GM18951 (cell line): Measurements from ENCODE around the gene HSBP1L1.

ENCODE experiments used
- POLR2A ChIP-seq: IDR thresholded peaks from 4 replicates; pipeline ENCODE4 v1.6.1; 2011; ENCODE audit warnings: mild to moderate bottlenecking; ENCODE audit not compliant: insufficient read length, insufficient read depth; ENCODE audit errors: extremely low read depth
- in situ Hi-C: fragments of 300-500 bp; cut with MboI; formaldehyde crosslinking; loops from one replicate; pipeline ENCODE4 v1.12.0; 2022; ENCODE audit warnings: low sequenced_read_pairs, mixed read lengths, inconsistent platforms; ENCODE audit not compliant: unreplicated experiment

The HSBP1L1 gene

GRCh38 chr18:79923896-79924585, 40.4 kb upstream of the HSBP1L1 start:
- no peak for TF ChIP-seq POLR2A
- in situ Hi-C loops: no loop called here

- in situ Hi-C loops: no loop called here
- no peak for TF ChIP-seq POLR2A
Measured at GRCh38 chr18:79924814-79925731, 39.4 kb upstream of the HSBP1L1 start.

GRCh38 chr18:79926306-79926705, 38.1 kb upstream of the HSBP1L1 start:
- TF ChIP-seq POLR2A: no peak
- in situ Hi-C loops: no loop called here

GRCh38 chr18:79926715-79927606, 37.5 kb upstream of the HSBP1L1 start:
- TF ChIP-seq POLR2A: no peak
- in situ Hi-C loops: no loop called here

GRCh38 chr18:79927607-79928562, 36.6 kb upstream of the HSBP1L1 start:
- in situ Hi-C loops: no loop called here
- no peak for TF ChIP-seq POLR2A

GRCh38 chr18:79928563-79928960, 35.9 kb upstream of the HSBP1L1 start:
- TF ChIP-seq POLR2A: no peak
- in situ Hi-C loops: no loop called here

- TF ChIP-seq POLR2A: no peak
- in situ Hi-C loops: no loop called here
Measured at GRCh38 chr18:79930020-79930642, 34.3 kb upstream of the HSBP1L1 start.

- in situ Hi-C loops: no loop called here
- no peak for TF ChIP-seq POLR2A
Measured at GRCh38 chr18:79931475-79931874, 33.0 kb upstream of the HSBP1L1 start.

GRCh38 chr18:79932907-79933306, 31.5 kb upstream of the HSBP1L1 start:
- TF ChIP-seq POLR2A: no peak
- in situ Hi-C loops: no loop called here

- in situ Hi-C loops: no loop called here
- TF ChIP-seq POLR2A: no peak
Measured at GRCh38 chr18:79933765-79934164, 30.7 kb upstream of the HSBP1L1 start.

- in situ Hi-C loops: no loop called here
- no peak for TF ChIP-seq POLR2A
Measured at GRCh38 chr18:79934311-79935097, 29.9 kb upstream of the HSBP1L1 start.

GRCh38 chr18:79935098-79935480, 29.4 kb upstream of the HSBP1L1 start:
- in situ Hi-C loops: no loop called here
- TF ChIP-seq POLR2A: no peak
